ENCODE measurements around the gene PMP22.

PMP22 gene

DNA sequence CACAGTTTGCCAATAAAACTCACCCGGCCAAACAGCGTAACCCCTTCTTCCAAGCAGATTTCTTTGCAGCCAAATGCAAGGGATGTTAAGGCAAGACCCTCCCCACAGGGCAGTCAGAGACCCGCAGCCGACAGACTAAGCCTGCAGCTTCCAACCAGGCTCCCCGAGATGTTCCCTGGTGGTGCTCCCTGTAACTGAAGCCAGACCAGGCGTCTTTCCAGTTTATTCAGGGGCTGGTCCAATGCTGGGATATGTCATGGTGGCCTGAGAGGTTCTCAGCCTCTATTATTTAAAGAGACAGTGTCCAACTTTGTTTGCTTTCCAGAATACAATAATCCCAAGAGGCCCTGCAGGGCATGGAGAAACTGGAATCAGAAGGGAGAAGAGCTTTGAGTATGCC is at the start of gene PMP22:
TSS of gene PMP22 (minus strand) at position 196 of the 400 bp plus-strand sequence. CDS start 4,599 bp downstream, outside the sequence.
- no peak for DNase-seq

DNA sequence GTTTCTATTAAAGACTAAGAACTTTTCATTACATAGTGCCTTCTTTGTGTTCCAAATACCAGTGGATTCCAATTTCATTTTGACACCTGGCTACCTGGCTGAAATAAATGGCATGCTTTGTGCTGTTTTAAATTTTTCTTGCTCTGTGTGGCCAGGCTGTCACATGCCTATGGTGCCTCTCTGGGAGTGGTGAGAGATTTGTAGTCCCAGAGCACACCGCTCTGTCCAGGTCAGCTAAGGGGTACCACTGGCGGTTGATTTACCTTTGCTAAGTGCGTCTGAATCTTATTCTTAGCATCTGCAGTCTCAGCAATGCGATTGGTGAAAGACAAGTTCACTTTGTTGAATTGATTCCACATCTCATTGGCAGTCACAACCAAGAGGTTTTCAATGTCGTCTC is 46.9 kb upstream of the PMP22 start:
- no peak for DNase-seq

DNA sequence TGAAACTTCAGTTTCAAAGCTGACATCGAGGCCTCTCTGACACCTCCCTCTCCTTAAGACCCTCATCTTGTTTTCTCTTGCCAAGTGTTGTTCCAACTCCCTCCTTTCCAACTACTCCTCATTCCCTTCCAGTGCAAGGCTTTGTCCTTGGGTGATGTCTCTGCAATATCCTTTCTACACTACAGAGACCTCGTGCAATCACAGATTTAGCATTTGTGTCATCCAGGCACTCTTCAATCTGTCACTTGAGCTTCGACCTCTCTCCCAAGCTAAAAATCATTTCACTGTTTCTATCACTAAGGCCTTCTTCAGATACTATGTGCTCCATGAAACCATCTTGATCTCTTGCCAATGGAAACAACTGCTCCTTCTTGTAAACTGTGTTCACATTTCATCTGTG is 44.7 kb upstream of the PMP22 start:
- no peak for DNase-seq

DNA sequence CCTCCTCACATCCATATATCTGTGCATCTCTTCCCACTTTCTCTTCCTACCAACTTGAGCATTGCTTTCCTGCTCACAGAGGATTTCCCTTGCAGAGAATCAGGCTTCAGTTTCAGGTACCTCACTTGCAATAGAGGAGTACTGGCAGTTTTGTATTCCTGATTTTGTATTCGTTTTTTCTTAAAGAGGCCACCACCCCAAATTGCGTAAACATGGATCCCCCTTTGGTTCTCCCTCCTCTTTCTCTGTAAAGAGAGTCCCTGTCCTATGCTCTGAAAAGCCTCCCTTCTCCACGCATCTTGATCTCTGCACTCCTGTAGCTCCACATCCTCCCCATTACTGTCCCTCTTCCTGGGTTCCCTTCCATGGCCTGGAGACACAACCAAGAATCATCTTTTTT is 44.1 kb upstream of the PMP22 start:
- no peak for DNase-seq

DNA sequence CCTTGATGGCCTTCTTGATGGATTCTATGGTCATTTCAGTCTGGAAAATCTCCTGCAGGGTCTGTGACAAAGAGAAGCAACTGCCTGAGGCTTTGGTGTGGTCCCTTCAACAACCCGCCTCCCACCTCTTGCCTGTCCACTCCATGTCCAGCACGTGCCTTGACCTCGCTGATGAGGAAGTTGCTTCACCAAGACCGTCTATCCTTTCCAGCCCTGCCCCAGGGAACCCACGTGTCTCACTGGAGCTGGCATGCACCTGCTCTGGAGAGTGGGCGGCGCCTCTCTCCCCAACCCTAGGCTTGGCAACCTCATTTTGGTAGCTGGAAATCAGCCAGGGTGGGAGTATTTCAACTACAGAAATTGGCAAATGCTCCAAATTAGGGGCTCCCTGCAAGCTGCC is 43.6 kb upstream of the PMP22 start:
- DNase-seq: no peak

DNA sequence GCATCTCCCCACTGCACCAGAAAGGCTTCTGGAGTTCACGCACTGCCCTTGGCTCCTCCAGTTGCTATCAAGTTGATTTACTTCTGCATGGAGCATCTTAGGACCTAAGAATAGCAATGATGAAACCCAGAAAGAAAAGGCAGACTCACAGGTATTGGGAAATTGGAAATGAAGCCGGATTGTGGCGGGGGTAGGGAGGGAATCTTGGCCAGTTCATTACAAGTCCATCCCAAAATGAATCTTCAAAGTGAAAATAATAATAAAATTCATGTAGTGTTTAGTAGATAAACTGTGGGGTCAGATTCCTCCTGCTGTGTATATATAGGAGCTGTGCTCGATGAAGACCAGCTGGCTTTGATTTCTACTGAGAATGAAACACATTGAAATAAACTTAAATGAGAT is 42.6 kb upstream of the PMP22 start:
- no peak for DNase-seq

DNA sequence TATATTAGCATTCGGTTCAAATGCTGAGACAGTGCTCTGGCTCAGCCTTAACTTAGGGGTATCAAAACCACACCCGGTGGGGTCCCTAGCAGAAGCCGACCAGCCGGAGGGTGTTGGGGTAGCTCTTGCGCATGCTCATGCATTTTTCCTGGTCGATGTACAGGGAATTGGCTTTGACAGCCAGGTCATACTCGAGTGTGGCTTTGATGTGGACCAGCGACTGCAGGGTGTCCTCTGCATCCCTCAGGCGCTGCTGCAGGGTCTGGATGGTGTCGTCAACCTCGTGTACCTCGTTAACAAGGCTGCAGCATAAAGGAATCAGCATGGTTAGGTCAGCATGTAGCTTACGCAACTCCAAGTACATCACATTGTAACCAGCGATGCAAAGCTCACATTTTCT is 38.7 kb upstream of the PMP22 start:
- no peak for DNase-seq

DNA sequence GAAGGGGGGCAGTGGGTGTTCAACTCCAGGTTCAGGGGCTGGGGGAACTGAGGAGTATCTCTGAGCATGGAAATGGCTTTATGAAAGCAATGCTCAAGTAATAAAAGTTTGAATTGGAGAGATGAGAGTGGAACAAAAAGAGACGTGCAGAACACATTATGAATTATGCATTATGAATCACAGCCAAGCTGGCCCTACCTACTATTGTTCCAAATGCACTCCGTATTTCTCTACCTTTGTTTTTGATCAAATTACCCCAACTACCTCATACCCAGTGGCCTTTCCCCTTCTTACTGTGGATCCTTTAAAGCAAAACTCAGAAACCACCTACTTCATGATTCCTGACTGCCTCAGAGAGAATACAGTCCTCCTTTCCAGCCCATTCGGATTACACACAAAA is 38.1 kb upstream of the PMP22 start:
- no peak for DNase-seq

DNA sequence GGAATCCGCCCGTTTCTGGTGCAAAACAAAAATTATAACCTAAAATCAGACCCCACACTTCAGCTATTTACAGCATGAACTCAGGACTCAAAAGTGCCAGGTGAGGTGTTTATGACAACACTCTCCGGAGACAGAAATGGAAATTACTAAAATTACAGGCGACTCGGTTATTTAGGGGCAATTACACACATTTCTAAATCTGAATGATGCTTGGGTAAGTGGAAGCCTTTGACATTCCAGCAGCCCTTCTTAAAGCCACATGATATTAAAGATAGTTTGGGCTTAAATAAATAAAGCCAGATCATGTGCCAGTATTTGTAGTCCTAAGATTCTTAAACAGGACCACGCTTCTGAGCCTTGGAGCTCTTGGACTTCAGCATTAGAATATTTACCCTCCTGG is 36.7 kb upstream of the PMP22 start:
- DNase-seq: no peak

DNA sequence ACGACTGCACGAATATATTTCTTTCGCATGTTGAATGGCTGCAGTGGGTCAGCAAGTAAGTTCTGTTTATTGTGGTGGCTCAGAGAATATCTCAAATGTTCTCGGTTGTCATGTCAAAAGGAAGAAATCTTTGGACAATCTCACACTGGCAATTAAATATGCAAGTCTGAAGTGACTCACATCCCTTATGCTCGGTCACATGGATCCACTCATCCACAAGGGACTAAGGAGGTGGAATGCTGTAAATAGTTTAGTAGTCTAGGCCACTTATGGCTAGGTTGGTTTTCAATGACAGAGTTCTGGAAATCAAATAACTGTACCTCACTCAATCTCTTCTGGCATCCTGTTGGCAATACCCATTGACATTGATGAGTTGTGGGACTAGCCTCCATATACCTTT is 33.0 kb upstream of the PMP22 start:
- no peak for DNase-seq

DNA sequence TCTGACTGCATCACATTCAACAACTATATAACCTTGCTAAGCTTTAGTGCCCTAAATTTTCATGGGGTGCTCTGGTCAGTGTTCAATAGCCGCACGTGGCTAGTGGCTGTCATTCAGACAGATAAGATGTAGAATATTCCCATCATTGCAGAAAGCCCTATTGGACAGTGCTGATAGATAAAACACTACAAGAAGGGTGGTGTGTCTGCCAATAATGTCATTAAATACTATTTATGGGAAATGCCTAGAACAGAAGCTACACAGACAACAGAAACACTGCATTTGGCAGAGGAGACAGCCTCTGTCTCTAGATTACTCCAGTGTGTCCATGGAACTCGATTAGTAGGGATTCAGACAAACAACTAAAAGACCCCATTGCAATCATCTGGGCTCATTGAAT is 28.4 kb upstream of the PMP22 start:
- DNase-seq: no peak

DNA sequence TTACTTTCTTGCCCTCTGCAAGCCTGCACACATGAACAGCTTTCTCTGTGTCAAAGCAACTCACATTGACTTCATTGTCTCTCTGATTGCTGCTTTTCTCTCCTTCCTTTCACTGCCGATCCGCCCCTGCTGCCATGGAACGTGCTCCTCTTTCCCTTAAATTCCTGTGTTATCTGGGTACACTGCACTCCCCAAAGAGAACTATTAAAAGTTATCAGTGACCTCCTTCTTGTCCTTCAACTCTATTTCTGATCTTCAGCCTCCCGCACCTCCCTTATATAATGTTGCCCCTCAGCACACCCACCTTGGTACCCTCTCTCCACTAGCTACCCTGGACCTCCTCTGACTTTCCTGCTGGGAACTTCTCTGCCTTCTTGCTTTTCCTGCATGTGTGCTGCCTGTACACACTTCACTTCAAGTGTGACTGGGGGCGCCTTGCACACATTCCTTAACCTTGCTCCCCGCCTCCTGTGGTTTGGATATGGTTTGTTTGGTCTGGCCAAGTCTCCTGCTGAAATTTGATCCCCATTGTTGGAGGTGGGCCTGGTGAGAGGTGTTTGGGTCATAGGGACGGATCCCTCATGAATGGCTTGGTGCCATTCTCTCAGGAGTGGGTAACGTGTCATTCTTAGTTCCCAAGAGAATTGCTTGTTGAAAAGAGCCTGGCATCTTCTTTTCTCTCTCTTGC is 26.7 kb upstream of the PMP22 start:
- no peak for DNase-seq

DNA sequence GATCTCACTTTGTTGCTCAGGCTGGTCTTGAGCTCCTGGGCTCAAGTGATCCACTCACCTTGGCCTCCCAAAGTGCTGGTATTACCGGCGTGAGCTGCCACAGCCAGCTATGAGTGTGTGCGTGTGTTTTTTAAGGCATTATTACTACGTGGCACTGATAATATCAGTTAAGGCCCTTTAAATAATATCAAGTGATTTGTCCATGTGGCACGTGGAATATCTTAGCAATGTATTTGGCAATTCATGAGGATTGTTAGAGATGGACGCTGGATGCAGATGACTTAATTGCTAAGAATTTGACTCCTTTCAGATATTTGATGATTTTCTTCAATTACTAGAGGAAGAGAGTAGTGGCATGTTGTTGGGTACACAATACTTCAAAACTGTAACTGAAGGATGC is 25.5 kb upstream of the PMP22 start:
- no peak for DNase-seq

DNA sequence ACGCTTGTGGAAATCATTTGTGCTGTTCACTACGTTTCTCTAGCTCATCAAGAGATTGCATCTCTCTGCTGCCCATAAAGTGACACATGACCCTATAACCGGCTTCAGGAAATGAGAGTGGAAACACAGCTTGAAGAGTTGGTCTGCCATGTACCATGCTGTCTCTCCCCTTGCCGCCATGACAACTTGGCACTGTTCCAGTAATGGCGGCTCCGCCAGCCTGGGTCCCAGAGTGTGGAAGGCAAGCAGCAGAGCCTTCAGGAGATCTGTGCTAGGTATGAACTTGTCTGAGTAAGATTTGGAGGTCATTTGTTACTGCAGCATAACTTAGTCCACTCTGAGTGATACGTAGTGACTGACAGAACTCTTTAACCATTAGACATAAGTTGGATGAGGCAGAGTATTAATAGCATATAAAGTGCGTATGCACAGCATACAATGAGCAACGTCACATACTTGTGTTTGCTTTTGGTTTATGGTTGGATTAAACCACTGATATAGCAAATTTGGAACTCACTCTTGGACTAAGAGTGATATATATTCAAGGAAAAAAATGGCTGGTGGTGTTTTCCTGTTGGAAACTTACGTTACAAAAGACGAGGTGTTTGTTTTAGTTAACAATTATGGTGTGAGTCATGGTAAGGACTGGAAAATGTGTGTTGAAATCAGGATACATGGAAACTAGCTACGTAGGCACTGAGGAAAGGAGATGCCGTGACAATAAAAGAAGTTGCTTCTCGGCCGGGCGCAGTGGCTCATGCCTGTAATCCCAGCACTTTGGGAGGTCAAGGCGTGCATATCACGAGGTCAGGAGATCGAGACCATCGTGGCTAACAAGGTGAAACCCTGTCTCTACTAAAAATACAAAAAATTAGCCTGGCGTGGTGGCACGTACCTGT is 24.4 kb upstream of the PMP22 start:
- no peak for DNase-seq

DNA sequence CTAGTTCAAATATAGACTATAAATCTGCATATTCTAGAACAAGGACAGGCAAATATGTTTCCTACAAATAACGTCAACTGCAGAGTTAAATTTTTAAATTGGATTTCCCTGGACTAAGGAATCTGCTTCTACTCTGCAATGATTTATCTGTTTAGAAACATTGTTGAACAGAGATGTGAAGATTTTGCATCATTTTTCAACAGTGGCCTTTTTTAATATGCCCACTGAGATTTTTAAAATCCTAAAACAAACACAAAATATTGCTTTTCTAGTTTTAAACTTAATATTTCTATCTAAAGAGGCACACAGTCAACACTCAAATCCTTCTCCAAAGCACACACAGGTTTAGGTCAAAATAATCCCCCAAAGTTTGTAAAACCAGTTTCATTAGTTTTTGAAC is 23.7 kb upstream of the PMP22 start:
- no peak for DNase-seq

DNA sequence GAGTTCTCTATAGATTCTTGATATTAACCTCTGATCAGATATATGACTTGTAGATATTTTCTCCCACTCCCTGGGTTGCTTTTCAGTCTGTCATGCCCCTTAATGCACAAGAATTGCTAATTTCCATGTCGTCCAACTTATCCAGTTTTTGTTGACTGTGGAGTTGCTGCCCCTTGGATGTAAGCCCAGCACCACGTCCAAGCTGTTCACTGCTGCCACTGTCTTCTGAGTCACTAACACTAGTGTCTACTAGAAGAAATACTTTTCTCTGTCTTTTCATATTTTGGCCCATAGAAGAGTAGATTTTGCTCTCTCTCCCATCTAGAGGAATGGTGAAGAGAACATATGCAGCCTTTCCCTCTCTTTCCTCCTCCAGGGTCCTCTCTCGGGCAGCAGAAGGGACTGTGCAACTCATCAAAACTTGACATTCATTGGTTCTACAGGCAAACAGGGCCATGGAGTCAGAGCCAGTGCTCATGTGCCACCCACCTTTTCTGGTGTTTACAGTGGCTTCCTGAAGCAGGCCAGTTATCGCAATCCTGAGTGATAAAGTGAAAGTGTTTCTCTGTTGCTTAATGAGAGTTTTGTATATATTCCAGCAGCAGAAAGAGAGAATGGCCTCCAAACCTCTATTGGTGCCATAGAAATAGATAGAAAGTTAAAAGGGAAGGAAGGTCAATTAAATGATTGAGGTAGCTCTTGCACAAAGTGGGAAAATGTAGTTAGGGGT is 22.6 kb upstream of the PMP22 start:
- DNase-seq: no peak

DNA sequence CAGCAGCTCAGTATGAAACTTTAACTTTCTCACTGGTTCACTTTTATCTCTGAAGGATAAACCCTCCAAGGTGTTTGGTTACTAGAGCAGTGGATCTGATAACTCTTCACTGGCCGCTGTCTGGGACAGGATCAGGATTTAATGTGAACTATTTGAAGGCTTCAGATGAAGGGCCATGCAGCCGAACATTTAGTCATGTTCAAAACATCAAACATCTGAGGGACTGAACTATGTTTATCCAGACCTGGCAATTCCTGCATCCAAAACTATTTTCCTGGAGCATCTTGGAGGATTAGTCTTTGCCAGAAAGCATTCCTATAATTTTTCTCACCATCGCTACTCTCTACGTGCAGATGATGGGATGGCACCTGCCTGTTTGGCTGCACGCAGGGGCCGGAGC is 20.3 kb upstream of the PMP22 start:
- no peak for DNase-seq

DNA sequence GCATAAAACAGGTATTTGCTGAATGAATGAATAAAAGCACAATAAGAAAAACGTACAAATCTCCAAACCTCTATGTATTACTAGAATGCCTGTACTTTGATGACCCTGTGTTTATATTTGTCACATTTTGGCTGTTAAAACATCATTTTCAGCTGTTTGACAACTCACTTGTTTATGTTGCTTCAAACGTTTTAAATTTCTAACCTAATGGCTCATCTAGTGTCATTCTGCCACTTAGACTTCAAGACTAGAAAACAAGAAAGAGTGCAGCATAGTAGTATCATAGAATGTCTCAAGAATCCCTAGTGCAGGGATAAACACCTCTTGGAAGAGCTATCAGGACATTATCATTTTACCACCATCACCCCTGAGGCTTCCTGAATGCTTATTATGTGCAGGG is 19.4 kb upstream of the PMP22 start:
- no peak for DNase-seq

DNA sequence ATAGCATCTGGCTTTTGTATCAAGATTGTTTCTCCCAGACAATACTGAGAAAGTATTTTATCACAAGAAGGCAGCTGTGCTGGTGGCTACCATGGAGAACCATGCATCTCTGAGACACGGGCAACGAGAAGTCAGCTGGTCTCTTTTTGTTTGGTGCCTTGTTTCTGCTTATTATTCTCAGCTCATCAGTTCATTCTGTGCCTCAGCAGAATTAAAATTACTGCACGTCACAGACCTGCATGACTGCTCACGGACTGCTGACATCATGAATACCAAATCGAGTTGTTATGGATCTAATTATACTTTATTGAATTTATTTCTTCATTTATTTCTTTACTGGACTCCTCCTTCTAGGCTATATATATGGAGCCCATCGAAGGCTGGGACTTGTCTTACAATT is 19.0 kb upstream of the PMP22 start:
- no peak for DNase-seq

DNA sequence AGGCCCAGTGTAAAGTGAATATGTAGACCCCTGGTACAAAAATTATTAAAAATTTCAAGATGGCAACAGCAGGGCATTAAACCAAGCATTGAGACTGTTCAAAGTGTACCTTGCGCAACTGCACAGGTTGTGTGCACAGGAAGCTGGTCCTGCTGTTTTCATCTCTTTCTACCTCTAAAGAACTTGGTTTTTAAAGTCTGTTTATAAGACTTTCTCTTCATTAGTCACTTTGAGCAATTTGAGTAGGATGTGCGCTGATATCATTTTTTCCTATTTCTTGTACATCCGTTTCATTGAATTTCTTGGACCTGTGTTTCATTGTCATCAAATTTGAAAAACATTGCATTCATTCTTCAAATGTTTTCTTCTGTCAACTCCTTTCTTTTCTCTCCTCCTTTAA is 16.8 kb upstream of the PMP22 start:
- DNase-seq: no peak

DNA sequence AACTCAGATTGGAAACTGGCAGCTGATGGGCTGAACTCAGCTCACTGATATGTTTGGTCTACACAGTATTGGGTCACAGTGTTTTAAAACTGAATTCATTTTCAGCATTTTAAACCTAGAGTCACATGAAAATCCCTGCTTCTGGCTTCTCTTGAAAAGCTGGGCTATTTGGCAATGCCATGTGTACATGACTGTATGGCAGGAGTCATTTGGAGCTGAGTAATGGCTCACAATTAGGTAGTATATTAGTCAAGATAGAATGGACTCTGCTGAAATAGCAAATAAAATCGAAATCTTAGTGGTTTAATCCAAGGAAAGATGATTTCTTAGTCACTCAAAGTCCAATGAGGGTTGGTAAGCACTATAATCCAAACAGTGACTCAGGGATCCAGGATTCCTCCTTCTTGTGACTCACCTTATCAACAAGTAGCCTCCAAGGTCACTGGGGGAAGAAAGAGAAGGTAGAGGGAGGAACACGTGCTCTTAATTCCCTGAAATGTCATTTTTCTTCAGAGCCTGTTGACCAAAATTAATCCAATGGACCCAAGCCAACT is 13.9 kb upstream of the PMP22 start:
- no peak for DNase-seq

DNA sequence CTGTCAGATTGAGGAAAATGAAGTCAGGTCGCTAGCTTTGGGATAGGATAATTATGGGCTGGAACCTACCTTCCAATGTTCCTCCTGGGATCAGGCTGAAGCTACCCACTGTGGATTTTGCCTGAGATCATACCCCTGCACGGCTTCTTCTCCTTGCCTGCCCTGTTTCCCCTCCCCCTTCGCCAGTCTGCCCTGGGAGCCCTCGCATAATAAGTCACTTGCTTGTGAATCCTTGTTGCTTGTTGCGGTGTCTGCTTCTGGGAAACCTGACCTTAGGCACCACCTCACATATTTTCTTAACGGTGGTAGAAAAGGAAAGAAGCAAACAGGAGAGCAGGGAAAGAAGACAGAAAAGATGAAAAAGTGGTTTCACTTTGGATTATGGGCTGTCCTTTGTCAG is 13.3 kb upstream of the PMP22 start:
- no peak for DNase-seq

DNA sequence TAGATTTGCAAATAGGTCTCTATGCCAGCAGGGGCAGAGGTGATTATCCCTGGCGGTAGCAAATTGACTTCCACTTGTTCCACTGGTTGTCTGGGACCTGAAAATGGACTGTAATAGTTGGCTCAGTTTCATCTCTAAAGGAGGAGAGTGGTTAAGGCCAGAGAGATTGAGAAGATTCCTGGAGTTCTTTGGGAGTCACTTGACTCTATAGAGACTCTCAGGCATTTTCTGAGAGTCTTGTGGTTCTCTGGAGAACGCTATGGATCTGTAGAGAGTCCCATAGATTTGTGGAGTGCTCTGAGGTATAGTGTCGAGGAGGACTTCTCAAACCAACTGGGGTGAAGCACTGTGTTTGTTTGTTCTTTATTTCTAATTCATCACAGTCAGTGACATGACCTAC is 8.9 kb upstream of the PMP22 start:
- no peak for DNase-seq
